Lower lobe of right lung (tissue), 2 donors: Measurements from ENCODE around the gene TMEM120B. TPM values are rescaled to one million over a fixed set of nuclear protein-coding genes. Genes with fewer than 3 reads are reported as not detected.

ENCODE experiments used
- ATAC-seq, 2 donors: fragments of 200-7000 bp; cut with Tn5 transposase; one replicate each; pipeline ENCODE4 v1.9.1; 2020 to 2022; ENCODE audit warnings: mild to moderate bottlenecking in 2 of 2, moderate library complexity in 2 of 2
- DNase-seq: peaks from one replicate; pipeline ENCODE4 v3.0.0-alpha.2; 2020
- H3K27ac ChIP-seq: fragments of 200-600 bp; one replicate; pipeline ENCODE4 v1.8.0; 2022
- H3K27me3 ChIP-seq: fragments of 200-600 bp; one replicate; pipeline ENCODE4 v1.8.0; 2022; ENCODE audit warnings: low read depth
- H3K36me3 ChIP-seq: fragments of 200-600 bp; one replicate; pipeline ENCODE4 v1.8.0; 2022; ENCODE audit warnings: mild to moderate bottlenecking
- H3K4me1 ChIP-seq: fragments of 200-600 bp; one replicate; pipeline ENCODE4 v1.8.0; 2022
- H3K4me3 ChIP-seq: fragments of 200-600 bp; one replicate; pipeline ENCODE4 v1.8.0; 2022; ENCODE audit warnings: mild to moderate bottlenecking
- H3K9me3 ChIP-seq: fragments of 200-600 bp; one replicate; pipeline ENCODE4 v1.8.0; 2022
- intact Hi-C: fragments of 100-400 bp; cut with DNase I; formaldehyde crosslinking; loops from one replicate; pipeline ENCODE4 v1.11.0; 2022
- total RNA-seq: library from RNA; stranded (reverse); fragmentation: NEBNext Ultra II Directional; extraction: Animal tissue kit (Norgen Biotek cat#: 25700); gene quantifications from one replicate; pipeline ENCODE4 v1.2.1, GENCODE V29; 2021
- TF ChIP-seq, protein P1 (sequence below): fragments of 200-600 bp; IDR thresholded peaks from one replicate; pipeline ENCODE4 v1.8.0; 2022; ENCODE audit warnings: antibody characterized with exemption, mild to moderate bottlenecking
- donor health status: DM: no; HTN: yes; CAD: no; lungs with severe emphysema.

The TMEM120B gene
- total RNA-seq, 1 donor from 2014 or later = 13.4 TPM

- Histone ChIP-seq H3K27ac (no peak overlapping the region), H3K4me3 (no peak overlapping the region), H3K36me3 (no peaks in the 10 kb centered on the region), H3K9me3 (no peaks in the 10 kb centered on the region), H3K4me1 (no peaks in the 10 kb centered on the region), H3K27me3 (no peaks in the 10 kb centered on the region)
- no peak for ATAC-seq
- intact Hi-C loops = no loop called here
- DNase-seq = no peak
- TF ChIP-seq, protein P1, sequence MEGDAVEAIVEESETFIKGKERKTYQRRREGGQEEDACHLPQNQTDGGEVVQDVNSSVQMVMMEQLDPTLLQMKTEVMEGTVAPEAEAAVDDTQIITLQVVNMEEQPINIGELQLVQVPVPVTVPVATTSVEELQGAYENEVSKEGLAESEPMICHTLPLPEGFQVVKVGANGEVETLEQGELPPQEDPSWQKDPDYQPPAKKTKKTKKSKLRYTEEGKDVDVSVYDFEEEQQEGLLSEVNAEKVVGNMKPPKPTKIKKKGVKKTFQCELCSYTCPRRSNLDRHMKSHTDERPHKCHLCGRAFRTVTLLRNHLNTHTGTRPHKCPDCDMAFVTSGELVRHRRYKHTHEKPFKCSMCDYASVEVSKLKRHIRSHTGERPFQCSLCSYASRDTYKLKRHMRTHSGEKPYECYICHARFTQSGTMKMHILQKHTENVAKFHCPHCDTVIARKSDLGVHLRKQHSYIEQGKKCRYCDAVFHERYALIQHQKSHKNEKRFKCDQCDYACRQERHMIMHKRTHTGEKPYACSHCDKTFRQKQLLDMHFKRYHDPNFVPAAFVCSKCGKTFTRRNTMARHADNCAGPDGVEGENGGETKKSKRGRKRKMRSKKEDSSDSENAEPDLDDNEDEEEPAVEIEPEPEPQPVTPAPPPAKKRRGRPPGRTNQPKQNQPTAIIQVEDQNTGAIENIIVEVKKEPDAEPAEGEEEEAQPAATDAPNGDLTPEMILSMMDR = no peak
Measured at GRCh38 chr12:121766290-121767039, 53.9 kb downstream of the TMEM120B start.

- no peak overlapping the region for H3K27ac ChIP-seq
- ATAC-seq (no peak), DNase-seq (no peak)
Measured at GRCh38 chr12:121767525-121768016, 55.0 kb downstream of the TMEM120B start.

DNA sequence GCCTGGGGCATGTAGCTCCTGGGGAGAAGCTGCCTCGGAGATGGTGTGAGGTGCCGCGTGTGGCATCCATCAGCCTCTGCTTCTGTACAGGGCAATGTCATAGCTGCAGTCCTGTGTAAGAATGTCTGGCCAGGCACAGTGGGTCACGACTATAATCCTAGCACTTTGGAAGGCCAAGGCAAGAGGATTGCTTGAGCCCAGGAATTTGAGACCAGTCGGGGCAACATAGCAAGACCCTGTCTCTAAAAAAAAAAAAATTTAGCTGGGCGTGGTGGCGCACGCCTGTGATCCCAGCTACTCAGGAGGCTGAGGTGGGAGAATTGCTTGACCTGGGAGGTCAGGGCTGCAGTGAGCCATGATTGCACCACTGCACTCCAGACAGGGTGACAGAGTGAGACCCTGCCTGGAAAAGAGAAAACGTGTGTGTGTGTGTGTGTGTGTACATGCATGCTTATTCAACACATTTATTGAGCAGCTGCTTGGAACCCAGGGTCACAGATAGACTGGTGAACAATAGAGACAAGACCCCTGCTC is 56.8 kb downstream of the TMEM120B start:
- ATAC-seq = no peak
- Histone ChIP-seq H3K27me3 (no peaks in the 10 kb centered on the region), H3K36me3 (no peaks in the 10 kb centered on the region)

More at GRCh38 chr12:121767525-121768016, 55.0 kb downstream of the TMEM120B start:
- peaks cover under 1% of the 10 kb centered on the region for H3K4me1 ChIP-seq
- intact Hi-C loops = no loop called here
- TF ChIP-seq, protein P1 = no peak
- H3K27me3 ChIP-seq = no peaks in the 10 kb centered on the region
- H3K9me3 ChIP-seq = no peaks in the 10 kb centered on the region
- no peak overlapping the region for H3K4me3 ChIP-seq
- no peaks in the 10 kb centered on the region for H3K36me3 ChIP-seq

GRCh38 chr12:121769831-121770301 is 57.3 kb downstream of the TMEM120B start:
- TF ChIP-seq, protein P1 = no peak
- intact Hi-C loops = loop anchor here (10.0 kb wide), 1 partner anchor 75 kb away; no protein-coding TSS in a partner anchor
- ATAC-seq = no peak

More for the DNA sequence above, 56.8 kb downstream of the TMEM120B start:
- Histone ChIP-seq H3K4me3 (no peak overlapping the region), H3K27ac (no peak overlapping the region), H3K9me3 (no peaks in the 10 kb centered on the region), H3K4me1 (peaks cover 10% of the 10 kb centered on the region)
- intact Hi-C loops = no loop called here
- TF ChIP-seq, protein P1 = no peak
- DNase-seq = no peak

GRCh38 chr12:121770388-121770787 is 57.8 kb downstream of the TMEM120B start:
- TF ChIP-seq, protein P1 = no peak
- DNase-seq = no peak
- Histone ChIP-seq H3K4me1 (peaks cover 10% of the 10 kb centered on the region), H3K36me3 (no peaks in the 10 kb centered on the region), H3K9me3 (no peaks in the 10 kb centered on the region), H3K4me3 (no peak overlapping the region), H3K27ac (no peak overlapping the region), H3K27me3 (no peaks in the 10 kb centered on the region)
- ATAC-seq = no peak
- intact Hi-C loops = loop anchor here (10.0 kb wide), 1 partner anchor 76 kb away; no protein-coding TSS in a partner anchor

More at GRCh38 chr12:121769831-121770301, 57.3 kb downstream of the TMEM120B start:
- Histone ChIP-seq H3K36me3 (no peaks in the 10 kb centered on the region), H3K9me3 (no peaks in the 10 kb centered on the region), H3K27me3 (no peaks in the 10 kb centered on the region), H3K27ac (no peak overlapping the region), H3K4me1 (peaks cover 10% of the 10 kb centered on the region), H3K4me3 (no peak overlapping the region)
- no peak for DNase-seq
